ENCODE measurements around the gene TNN. TPM values are rescaled to one million over a fixed set of nuclear protein-coding genes. Genes with fewer than 3 reads are reported as not detected.

Gene TNN
- total and polyA plus RNA-seq, 9 donors, result 0.12 TPM; not detected in 8

- Histone ChIP-seq H3K27ac (no peak overlapping the region), H3K9me3 (no peaks in the 10 kb centered on the region), H3K4me1 (ENCODE audit: insufficient read depth) (no peaks in the 10 kb centered on the region), H3K4me3 (no peak overlapping the region), H3K36me3 (no peaks in the 10 kb centered on the region), H3K27me3 (no peaks in the 10 kb centered on the region)
- 73 to 81% (median 76%) methylated on average over 3 of the region's 3 CpGs for WGBS, 3 donors
- TF ChIP-seq EP300 (IDR thresholded peaks at IDR 0.05), result no peak
- TF ChIP-seq POLR2A (IDR thresholded peaks at IDR 0.05), result no peak
- no peak for TF ChIP-seq CTCF (IDR thresholded peaks at IDR 0.05)
- no peak for DNase-seq
- intact Hi-C loops (cut with DNase I), result no loop called here
Measured at GRCh38 chr1:175078629-175079028, 11.0 kb downstream of the TNN start.

GRCh38 chr1:175079338-175079737 lies 11.7 kb downstream of the TNN start:
- Histone ChIP-seq H3K36me3 (no peaks in the 10 kb centered on the region), H3K27me3 (no peaks in the 10 kb centered on the region), H3K4me3 (no peak overlapping the region), H3K27ac (no peak overlapping the region), H3K9me3 (no peaks in the 10 kb centered on the region), H3K4me1 (ENCODE audit: insufficient read depth) (no peaks in the 10 kb centered on the region)
- intact Hi-C loops (cut with DNase I), result no loop called here
- TF ChIP-seq POLR2A (IDR thresholded peaks at IDR 0.05), result no peak
- TF ChIP-seq EP300 (IDR thresholded peaks at IDR 0.05), result no peak
- TF ChIP-seq CTCF (IDR thresholded peaks at IDR 0.05), result no peak
- DNase-seq, result no peak
- WGBS, 3 donors, result 95 to 96% (median 96%) methylated on average over 38 to 40 of the region's 40 CpGs

GRCh38 chr1:175080030-175080429 lies 12.4 kb downstream of the TNN start:
- H3K36me3 ChIP-seq, result no peaks in the 10 kb centered on the region
- intact Hi-C loops (cut with DNase I), result no loop called here
- H3K27ac ChIP-seq, result no peak overlapping the region
- H3K4me1 ChIP-seq (ENCODE audit: insufficient read depth), result no peaks in the 10 kb centered on the region
- DNase-seq, result no peak
- no peaks in the 10 kb centered on the region for H3K9me3 ChIP-seq
- TF ChIP-seq EP300 (IDR thresholded peaks at IDR 0.05) (no peak), CTCF (IDR thresholded peaks at IDR 0.05) (no peak), POLR2A (IDR thresholded peaks at IDR 0.05) (no peak)
- no peaks in the 10 kb centered on the region for H3K27me3 ChIP-seq
- 83 to 87% (median 83%) methylated on average over 6 of the region's 6 CpGs for WGBS, 3 donors
- H3K4me3 ChIP-seq, result no peak overlapping the region

- Histone ChIP-seq H3K27ac (no peak overlapping the region), H3K36me3 (no peaks in the 10 kb centered on the region), H3K4me1 (ENCODE audit: insufficient read depth) (no peaks in the 10 kb centered on the region), H3K27me3 (no peaks in the 10 kb centered on the region), H3K4me3 (no peak overlapping the region), H3K9me3 (no peaks in the 10 kb centered on the region)
- intact Hi-C loops (cut with DNase I), result no loop called here
- WGBS, 3 donors, result 86 to 92% (median 86%) methylated on average over 2 of the region's 2 CpGs
- no peak for DNase-seq
- no peak for TF ChIP-seq EP300 (IDR thresholded peaks at IDR 0.05)
- TF ChIP-seq CTCF (IDR thresholded peaks at IDR 0.05), result no peak
Measured at GRCh38 chr1:175081983-175082382, 14.3 kb downstream of the TNN start.

GRCh38 chr1:175088525-175088951 lies 20.9 kb downstream of the TNN start:
- TF ChIP-seq POLR2A (IDR thresholded peaks at IDR 0.05) (no peak), EP300 (IDR thresholded peaks at IDR 0.05) (no peak), CTCF (IDR thresholded peaks at IDR 0.05) (no peak)
- no peaks in the 10 kb centered on the region for H3K36me3 ChIP-seq
- 30 to 54% (median 47%) methylated on average over 3 of the region's 3 CpGs for whole genome bisulfite sequencing, 3 donors
- H3K4me1 ChIP-seq (ENCODE audit: insufficient read depth), result no peaks in the 10 kb centered on the region
- intact Hi-C loops (cut with DNase I), result no loop called here
- H3K27me3 ChIP-seq, result no peaks in the 10 kb centered on the region
- H3K27ac ChIP-seq, result no peak overlapping the region
- H3K9me3 ChIP-seq, result no peaks in the 10 kb centered on the region
- no peak for DNase-seq
- no peak overlapping the region for H3K4me3 ChIP-seq

Data from ovary (tissue), 9 donors.